H7 (cell line): ENCODE data around the gene CUEDC2. TPM values are rescaled to one million over a fixed set of nuclear protein-coding genes. Genes with fewer than 3 reads are reported as not detected.

ENCODE experiments used
- DNase-seq: peaks from one replicate; pipeline ENCODE4 v3.0.0; 2012
- H3K27me3 ChIP-seq: 2 replicates; pipeline ENCODE4 v1.6.0; 2011; ENCODE audit warnings: mild to moderate bottlenecking, low read length; ENCODE audit not compliant: control insufficient read depth, insufficient read depth
- H3K36me3 ChIP-seq: replicated peaks from 2 replicates; pipeline ENCODE4 v1.5.1; 2011; ENCODE audit warnings: low read length; ENCODE audit not compliant: control insufficient read depth, insufficient read depth
- H3K4me3 ChIP-seq: 2 replicates; pipeline ENCODE4 v1.5.1; 2011; ENCODE audit warnings: low read depth, mild to moderate bottlenecking, control low read depth, low read length, moderate library complexity; ENCODE audit not compliant: insufficient read depth
- total RNA-seq: library from RNA; depleted of rRNA; stranded (reverse); fragments of >200 nt; shearing (Covaris generic); gene quantifications from 2 replicates; pipeline ENCODE4 v1.2.3, GENCODE V29; 2014

Gene CUEDC2
- total RNA-seq, 1 experiment from 2014 or later, result 64.7 TPM

DNA sequence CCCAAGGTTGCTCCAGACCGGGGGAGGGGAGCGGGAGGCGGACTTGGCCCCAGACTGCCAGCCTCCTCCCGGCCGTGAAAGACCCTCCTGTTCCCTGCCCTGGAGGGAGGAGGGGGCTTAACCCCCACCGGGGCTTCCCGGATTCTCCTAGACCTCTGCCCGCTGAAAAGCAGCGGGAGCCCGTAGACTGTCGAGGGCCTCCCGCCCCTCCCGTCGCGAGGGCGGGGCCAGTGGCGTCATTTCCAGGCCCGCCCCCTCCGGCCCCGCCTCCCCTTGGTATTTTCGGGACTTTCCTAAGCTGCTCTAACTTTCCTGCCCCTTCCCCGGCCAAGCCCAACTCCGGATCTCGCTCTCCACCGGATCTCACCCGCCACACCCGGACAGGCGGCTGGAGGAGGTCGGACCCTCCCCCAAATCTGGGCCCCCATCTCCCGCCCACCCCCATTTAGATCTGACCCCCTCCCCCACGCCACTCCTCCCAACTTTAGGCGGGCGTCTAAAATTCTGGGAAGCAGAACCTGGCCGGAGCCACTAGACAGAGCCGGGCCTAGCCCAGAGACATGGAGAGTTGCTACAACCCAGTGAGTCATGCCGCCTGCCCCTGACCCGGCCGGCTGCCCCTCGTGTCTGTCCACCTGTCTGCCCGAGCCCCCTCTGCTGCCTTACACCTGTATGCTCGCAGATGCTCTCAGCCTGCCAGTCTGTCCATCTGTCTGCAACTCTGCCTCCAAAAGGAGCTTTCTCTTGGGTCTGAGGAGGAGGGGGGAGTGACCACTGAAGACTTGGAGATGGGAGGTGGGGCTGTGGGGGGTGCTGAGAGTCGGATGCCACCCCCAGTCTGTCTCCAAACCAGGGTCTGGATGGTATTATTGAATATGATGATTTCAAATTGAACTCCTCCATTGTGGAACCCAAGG lies 36.7 kb downstream of the CUEDC2 start, which contains the start of gene NFKB2:
Gene NFKB2 (plus strand): TSS at position 306 of the 917 bp plus-strand sequence. CDS start 255 bp downstream, at position 561.
- H3K4me3 ChIP-seq, result peak within 1 kb of the TSS; percentile 62
- no peaks in the 10 kb centered on the region for H3K36me3 ChIP-seq
- peaks cover 13% of the 10 kb centered on the region for H3K27me3 ChIP-seq
- peak; percentile 99 for DNase-seq

DNA sequence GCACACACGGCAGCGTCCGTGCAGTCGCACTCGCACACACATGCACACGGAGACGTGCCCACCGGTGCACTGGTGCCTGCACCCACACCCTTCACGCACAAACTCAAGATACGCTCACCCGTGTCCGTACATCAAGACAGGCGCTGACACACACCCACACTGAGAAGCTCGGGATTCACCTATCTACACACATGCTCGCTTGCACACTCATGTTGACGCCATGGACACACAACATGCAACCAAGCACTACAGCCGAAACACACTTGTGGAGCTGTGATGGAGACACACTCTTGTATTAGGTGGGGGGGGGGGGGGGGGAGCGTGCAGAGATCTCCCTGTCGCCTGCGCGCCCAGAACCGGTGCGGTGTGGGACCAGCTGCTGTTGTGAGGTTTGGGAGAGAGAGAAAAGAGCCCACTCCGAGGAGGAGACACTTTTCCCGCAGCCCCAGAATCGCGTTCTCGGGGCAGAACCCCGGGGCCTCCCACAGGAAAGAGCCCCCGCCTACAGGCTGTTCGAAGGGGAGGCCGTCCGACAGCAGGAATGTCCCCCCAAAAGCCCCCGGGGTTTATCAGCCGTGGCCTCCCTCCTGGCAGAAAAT lies 37.5 kb downstream of the CUEDC2 start:
- no peaks in the 10 kb centered on the region for H3K36me3 ChIP-seq
- H3K4me3 ChIP-seq, result peak overlapping the region; percentile 62
- DNase-seq, result peak; percentile 83
- H3K27me3 ChIP-seq, result peaks cover 13% of the 10 kb centered on the region

DNA sequence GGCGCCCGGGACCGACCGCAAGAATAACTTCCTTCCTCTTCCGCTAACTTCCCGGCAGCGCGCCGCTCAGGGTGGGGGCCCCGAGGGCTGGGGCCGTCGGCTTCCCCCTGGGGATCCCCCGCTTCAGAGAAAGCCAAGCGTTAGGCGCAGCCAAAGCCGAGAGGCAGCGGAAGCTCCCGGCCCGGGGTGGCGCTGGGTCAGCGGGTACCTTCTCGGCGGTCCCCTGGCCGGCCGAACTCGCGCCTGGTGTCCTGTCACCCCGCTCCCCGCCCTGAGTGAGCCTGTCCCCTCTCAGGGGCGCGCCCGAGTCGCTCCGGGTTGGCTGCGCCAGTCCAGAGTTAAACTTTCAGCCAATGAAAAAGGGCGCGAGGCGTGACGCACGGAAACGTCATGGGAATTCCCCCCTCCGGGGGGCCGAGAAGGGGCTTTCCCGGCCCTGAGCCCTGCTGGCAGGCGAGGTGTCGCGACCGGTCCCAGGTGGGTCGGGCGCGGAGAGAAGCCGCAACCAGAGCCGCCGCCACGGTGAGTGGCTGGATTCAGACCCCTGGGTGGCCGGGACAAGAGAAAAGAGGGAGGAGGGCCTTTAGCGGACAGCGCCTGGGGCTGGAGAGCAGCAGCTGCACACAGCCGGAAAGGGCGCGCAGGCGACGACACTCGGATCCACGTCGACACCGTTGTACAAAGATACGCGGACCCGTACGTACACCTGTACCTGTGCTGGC lies 38.1 kb downstream of the CUEDC2 start:
- Histone ChIP-seq H3K4me3 (peak overlapping the region; percentile 62), H3K36me3 (no peaks in the 10 kb centered on the region), H3K27me3 (peaks cover 13% of the 10 kb centered on the region)
- DNase-seq, result peak; percentile 98

DNA sequence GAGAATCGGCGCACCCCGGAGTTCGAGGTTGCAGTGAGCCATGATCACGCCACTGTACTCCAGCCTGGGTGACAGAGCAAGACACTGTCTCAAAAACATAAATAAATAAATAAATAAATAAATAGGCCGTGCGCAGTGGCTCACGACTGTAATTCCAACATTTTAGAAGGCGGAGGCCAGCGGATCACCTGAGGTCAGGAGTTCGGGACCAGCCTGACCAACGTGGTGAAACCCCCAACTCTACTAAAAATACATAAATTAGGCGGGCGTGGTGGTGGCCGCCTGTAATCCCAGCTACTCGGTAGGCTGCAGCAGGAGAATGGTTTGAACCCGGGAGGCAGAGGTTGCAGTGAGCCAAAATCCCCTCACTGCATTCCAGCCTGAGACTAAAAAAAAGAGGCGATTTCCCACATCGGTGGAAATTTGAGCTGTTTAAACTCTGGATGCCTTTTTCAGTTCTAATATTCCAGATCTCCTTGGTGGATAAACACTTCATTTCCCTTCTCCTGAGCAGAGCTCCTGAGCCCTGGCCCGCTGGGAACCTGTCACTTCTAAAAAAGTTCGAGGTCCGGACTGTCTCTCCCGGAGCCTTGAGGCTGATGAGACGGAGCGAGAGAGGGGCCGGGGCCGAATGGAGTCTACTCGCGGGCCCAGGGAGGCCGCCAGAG lies 38.8 kb downstream of the CUEDC2 start:
- no peak for DNase-seq

DNA sequence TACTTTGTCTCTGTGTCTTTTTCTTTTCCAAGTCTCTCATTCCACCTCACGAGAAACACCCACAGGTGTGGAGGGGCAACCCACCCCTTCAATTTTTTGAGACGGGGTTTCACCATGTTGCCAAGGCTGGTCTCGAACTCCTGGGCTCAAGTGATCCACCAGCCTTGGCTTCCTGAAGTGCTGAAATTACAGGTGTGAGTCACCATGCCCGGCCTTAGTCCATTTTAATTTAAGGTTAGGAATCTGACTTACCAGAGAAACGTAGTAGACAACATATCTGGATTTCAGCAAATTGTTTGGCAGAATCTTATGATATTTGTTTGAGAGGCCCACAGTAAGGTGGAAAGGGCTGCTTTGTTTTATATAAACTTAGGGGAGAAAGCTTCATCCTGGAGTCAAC lies 40.1 kb downstream of the CUEDC2 start:
- Histone ChIP-seq H3K4me3 (no peak overlapping the region), H3K36me3 (no peaks in the 10 kb centered on the region), H3K27me3 (peaks cover 13% of the 10 kb centered on the region)
- no peak for DNase-seq

More for the DNA sequence above, 38.8 kb downstream of the CUEDC2 start:
- Histone ChIP-seq H3K36me3 (no peaks in the 10 kb centered on the region), H3K4me3 (peak overlapping the region; percentile 62), H3K27me3 (peaks cover 13% of the 10 kb centered on the region)

DNA sequence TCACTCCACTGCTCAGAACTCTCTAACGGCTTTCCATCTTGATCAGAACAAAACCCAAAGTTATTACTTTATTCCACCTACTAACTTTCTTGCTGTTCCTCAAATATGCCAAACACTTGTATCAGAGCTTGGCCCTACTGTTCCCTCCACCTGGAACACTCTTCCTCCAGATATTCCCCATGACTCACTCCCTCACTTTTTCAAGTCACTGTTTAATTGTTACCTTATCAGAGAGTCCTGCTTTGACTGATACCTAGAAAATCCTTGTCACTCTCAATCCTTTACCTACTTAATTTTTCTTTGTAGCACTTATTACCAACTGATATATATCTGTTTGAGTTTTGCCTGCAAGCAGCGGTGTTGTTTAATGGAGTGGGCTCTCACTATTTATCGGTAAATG lies 42.5 kb downstream of the CUEDC2 start:
- H3K4me3 ChIP-seq, result no peak overlapping the region
- DNase-seq, result no peak

DNA sequence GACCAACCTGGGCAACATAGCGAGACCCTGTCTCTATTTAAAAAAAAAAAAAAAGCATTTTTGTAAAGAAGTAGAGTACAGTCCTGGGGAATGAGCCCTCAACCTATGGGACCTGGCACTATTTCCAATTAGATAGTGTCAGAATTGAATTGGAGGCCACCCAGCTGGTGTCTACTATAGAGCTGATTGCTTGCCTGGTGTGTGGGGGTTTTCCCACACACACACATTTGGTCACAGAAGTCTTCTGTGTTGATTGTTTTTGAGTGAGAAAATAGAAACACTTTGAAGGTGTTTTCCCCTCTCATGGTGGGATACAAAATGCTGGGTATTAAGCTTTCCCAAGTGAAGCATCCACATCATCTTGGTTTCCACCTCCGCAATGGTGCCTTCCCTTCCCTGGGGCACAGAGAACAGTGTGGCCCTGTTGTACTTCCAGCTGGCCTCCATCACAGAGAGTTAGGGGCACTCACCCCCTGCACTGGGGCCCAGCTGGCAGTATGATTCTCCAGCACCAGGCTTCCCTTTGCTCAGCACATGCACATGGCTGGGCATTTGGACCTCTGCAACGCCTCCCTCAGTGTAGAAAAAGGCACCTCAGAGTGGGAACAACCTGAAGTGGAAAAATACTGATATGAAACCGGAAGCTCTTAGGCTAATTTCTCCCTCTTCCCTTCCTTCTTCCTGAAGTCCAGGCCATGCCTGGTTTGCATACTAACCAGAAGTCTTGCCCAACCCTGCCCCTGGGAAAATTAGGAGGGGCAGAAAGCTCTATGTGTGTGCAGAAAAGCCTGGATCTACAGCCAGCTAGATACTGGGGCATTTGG lies 47.6 kb downstream of the CUEDC2 start:
- Histone ChIP-seq H3K36me3 (peaks cover 4% of the 10 kb centered on the region), H3K27me3 (no peaks in the 10 kb centered on the region), H3K4me3 (no peak overlapping the region)
- no peak for DNase-seq

More for the DNA sequence above, 42.5 kb downstream of the CUEDC2 start:
- peaks cover 10% of the 10 kb centered on the region for H3K27me3 ChIP-seq
- H3K36me3 ChIP-seq, result no peaks in the 10 kb centered on the region

DNA sequence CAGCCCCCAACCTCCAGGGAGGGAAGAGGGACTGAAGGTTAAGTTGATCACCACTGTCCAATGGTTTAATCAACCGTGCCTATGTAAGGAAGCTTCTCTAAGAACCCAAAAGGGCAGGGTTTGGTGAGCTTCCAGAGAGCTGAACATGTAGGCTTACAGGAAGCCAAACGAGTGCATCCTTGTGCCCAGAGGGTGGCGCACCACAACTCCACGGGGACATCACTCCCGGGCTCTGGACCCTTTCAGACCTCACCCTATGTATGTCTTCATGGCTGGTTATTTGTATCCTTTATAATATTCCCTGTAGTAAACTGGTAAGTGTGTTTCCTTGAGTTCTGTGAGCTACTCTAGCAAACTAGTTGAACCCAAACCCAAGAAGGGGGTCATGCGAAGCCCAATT lies 48.3 kb downstream of the CUEDC2 start:
- no peaks in the 10 kb centered on the region for H3K27me3 ChIP-seq
- no peak overlapping the region for H3K4me3 ChIP-seq
- H3K36me3 ChIP-seq, result peaks cover 7% of the 10 kb centered on the region
- peak; percentile 82 for DNase-seq

DNA sequence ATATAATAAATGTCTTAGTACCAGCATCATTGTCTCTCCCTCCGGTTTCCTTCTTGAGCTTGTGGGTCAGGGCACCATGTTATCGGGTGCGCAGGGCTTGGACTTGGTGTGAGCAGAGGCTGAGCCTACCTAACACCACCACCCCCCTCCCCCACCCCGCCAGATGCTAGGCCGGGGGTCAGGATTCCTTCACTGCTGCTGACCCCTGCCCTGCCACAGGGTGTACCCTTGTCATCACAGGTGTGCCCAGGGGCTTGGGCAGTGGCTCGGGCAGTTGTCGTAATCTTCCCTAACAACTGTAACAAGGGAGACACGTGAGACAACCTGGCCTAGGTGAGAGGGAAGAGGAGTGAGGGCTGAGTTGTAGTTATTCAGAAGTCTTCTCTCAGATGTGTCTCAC lies 49.5 kb downstream of the CUEDC2 start:
- H3K4me3 ChIP-seq, result no peak overlapping the region
- H3K27me3 ChIP-seq, result no peaks in the 10 kb centered on the region
- no peak for DNase-seq
- peaks cover 8% of the 10 kb centered on the region for H3K36me3 ChIP-seq

DNA sequence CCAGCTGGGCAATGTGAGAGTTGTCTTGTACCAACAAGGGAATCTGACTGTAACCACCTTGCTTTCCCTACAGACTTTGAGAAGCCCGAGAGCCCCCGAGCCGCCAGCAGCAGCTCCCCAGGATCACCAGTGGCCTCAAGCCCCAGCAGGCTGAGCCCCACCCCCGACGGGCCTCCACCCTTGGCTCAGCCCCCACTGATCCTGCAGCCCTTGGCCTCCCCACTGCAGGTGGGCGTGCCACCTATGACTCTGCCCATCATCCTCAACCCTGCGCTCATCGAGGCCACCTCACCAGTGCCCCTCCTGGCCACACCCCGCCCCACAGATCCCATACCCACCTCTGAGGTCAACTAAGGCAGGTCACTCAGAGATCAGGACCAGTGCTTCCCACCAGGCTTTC lies 50.4 kb downstream of the CUEDC2 start:
- DNase-seq, result no peak

DNA sequence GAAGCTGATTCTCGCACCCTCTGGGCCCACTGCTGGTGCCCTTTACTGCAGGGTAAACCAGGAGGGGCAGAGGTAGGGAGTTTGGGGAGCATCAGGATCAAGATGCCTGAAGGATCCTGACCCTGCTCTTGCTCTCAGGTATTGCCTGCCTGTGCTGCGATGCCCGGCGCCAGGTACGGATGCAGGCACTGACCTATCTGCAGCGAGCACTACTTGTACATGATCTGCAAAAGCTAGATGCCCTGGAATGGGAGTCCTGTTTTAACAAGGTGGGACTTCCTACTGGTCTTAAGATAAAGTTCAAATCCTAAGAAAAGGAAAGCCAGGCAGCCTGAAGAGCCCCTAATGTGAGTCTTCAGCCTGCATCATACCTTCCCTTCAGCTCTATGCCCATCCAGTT lies 53.0 kb downstream of the CUEDC2 start:
- no peak for DNase-seq
- no peaks in the 10 kb centered on the region for H3K27me3 ChIP-seq
- H3K36me3 ChIP-seq, result peaks cover 14% of the 10 kb centered on the region
- H3K4me3 ChIP-seq, result no peak overlapping the region

More for the DNA sequence above, 50.4 kb downstream of the CUEDC2 start:
- Histone ChIP-seq H3K27me3 (no peaks in the 10 kb centered on the region), H3K4me3 (no peak overlapping the region), H3K36me3 (peaks cover 8% of the 10 kb centered on the region)

DNA sequence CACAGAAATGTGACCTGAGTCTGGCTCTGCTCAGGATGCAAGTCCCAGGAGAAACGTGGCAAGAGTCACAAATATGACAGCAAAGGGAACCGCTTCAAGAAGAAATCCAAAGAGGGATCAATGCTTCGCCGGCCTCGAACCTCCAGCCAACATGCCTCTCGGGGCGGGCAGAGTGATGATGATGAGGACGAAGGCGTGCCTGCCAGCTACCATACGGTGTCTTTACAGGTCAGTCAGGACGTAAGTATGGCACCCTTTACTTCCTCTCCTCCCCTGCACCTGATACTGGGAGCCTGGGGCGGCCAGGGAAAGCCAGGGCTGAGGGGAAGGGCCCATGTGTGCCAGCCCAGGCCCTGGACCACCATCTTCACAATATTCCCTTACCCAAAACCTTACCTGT lies 55.5 kb downstream of the CUEDC2 start:
- no peaks in the 10 kb centered on the region for H3K27me3 ChIP-seq
- H3K36me3 ChIP-seq, result peaks cover 14% of the 10 kb centered on the region
- no peak for DNase-seq
- no peak overlapping the region for H3K4me3 ChIP-seq

DNA sequence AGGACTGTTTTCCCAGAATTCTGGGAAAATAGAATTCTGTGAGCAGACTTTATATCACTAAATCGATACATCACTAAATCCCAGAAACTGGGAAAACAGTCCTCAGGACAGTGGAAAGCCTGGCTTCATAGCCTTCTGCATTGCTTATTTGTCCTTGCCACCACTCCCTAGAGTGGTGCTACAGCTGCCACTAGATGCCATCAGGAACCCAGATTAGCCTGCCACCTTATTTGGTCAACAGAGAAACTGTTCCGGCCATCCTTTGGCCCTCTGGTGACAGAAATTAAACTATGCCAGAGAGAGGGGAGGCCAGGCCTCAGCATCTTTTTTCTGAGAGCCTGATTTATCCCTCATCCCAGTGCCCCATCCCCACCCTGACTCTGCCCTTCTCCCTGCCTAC lies 56.5 kb downstream of the CUEDC2 start:
- H3K4me3 ChIP-seq, result no peak overlapping the region
- no peaks in the 10 kb centered on the region for H3K27me3 ChIP-seq
- no peak for DNase-seq
- H3K36me3 ChIP-seq, result peaks cover 16% of the 10 kb centered on the region
